Stimulated activated naive CD8-positive, alpha-beta T cell treated with anti-CD3 and anti-CD28 coated beads, Interleukin-15, Interleukin-2, amounts not matched to agents 100 U/mL and 50 U/mL, for 24 hours (primary cell): ENCODE results near the gene SEMA4D.
A peak's percentile ranks its signal among the peaks of the same experiment; 100 is the strongest.

Source experiments
- ATAC-seq: fragments of 150-1000 bp; cut with Tn5 transposase; one replicate; pipeline ENCODE4 v1.10.0; 2021
- DNase-seq: peaks from one replicate; pipeline ENCODE4 v3.0.0; 2021

Gene SEMA4D

DNA sequence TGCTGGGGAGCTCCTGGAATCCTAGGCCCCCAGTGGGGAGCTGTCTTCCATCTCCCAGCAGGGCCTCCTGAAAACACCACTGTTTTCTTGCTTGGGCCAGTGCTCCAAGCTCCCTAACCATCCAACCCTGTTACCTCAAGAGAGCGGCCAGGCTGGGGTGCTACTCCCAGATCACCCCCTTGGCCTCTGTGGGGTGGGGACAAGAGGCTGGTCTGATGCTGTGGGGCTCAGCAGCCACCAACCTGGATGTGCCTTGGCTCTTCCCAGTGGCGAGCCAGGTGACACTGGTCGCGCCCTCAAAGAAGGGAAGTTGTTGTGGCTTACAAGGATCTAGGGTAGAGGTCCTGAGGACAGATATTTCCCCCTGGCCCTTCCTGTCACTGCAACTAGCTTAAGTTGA lies 130.6 kb downstream of the SEMA4D start:
- DNase-seq (no peak), ATAC-seq (no peak)

DNA sequence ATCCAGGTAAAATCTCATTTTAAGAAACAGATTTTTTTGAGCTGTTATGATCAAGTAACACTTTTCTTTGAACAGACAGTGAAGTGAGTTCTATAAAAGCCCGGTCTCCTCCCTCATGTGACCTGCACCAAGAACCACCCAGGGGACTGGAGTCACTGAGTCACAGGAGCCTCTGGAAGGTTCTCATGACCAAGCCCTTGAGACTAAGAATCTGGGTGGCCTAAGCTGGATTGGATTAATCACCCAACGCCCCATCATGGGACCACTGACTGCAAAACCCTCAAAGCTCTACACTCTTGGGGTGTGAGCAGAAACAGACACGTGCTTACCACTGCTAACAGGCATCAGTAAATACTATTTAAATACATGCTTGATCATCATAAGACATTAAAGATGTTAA lies 131.2 kb downstream of the SEMA4D start:
- ATAC-seq (peak; percentile 73), DNase-seq (no peak)

DNA sequence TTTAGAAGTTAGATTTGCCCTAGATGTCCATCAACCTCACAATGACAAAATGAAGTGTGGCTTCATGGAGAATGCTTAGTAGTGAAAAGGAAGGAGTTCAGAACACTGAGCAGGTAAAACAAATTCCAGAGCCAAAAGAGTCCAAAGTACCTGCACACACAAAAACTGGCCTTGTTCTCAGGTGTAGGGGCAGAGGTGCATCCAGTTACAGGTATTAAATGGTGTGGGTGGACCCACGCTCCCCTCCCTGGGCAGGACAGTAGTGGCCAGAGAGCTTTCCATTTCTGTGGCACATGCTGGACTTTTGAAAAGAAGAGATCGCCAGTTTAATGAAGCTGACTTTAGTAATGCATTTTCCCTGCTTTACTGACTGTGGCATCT lies 132.4 kb downstream of the SEMA4D start:
- ATAC-seq = no peak

DNA sequence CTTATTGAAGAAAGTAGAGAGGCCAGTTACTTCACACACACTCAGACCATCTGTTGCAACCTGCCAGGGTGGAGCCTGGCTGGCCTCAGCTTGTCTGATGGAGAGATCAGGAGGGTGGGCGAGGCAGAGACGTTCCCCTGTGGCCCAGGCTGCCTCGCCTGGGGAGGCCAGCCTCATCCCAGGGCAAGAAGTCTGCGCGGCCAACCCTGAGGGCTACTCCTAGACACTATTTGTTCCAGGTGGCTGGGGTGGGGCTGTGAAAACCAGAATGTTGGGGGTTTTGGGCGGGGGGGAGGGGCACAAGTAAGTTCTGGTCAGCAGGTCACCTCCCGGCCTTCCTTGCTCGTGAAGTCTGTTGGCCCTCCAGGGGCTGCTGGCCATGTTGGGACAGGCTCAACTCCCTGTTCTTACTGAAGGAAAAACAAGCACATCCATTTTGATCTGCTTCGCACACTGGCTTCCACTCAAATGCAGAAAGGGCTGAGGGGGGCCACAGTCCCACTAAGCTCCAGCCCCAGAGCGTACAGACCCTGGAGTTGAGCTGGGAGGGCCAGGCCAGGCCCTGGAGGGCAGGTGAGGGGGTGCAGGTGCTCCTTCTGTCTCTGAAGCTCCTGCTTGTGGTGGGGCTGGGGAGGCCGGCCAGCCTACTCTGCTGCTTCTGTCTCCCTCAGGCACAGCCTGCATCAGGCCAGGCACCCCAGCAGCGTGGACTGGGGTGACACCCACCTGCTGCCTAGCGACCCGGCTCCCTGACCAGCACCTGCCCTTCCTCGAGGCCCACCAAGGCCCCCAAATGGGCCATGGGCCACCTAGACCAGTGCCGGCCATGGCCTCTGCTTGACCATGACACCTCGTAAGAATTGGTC lies 133.0 kb downstream of the SEMA4D start:
- no peak for ATAC-seq

More for the DNA sequence above, 132.4 kb downstream of the SEMA4D start:
- no peak for DNase-seq

DNA sequence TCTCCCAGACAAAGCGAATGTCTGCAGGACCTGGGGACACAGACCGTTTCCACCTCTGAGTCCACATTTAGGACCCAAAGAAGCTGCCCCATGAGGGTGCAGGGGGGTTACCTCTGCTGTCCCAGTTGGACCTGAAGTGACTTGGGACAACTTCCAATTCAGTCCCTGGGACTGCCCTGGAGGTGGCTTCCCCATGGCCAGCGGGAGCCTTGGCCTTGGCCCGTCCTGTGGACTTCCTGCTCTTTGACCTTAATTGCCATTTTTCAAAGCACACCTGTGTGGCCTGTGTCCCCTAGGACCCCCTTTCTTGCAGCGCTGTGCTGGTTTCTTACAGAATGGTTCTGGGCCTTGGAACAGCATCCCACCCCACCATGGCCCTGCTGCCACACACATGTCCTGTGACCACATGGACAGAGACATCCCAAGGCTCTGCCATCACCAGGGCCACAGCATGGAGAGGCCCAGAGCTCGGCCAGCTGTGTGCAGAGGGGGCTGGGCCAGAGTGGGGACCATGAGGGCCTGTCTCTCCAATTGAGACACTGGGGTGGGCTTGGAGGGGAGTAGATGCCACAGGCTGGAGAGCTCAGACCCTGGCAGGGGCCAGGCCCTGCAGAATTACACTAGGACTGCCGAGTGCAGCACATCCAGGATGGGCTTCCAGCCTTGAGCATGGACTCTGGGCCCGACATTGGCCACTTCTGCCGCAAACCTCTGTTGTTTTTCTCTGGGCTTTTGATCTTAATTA lies 133.8 kb downstream of the SEMA4D start:
- DNase-seq (no peak), ATAC-seq (no peak)

More for the DNA sequence above, 133.0 kb downstream of the SEMA4D start:
- DNase-seq = no peak

DNA sequence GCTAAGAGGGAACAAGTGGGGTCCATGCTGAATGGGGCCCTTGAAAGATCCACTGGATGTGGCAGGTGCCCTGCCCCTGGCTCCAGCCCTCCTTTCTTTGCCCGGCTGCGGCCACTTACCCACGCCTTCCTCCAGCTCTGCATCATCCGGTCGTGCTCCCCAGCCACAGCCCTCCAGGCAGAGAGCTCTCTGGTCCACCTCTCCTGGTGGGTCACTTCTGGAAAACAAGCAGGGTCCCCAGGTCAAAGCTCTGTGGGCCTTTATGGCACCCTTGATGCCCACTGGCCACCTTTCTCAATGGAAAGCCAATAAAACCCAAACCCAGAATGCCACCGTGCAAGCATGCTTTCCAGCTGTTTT lies 134.6 kb downstream of the SEMA4D start:
- no peak for DNase-seq
- ATAC-seq = no peak

DNA sequence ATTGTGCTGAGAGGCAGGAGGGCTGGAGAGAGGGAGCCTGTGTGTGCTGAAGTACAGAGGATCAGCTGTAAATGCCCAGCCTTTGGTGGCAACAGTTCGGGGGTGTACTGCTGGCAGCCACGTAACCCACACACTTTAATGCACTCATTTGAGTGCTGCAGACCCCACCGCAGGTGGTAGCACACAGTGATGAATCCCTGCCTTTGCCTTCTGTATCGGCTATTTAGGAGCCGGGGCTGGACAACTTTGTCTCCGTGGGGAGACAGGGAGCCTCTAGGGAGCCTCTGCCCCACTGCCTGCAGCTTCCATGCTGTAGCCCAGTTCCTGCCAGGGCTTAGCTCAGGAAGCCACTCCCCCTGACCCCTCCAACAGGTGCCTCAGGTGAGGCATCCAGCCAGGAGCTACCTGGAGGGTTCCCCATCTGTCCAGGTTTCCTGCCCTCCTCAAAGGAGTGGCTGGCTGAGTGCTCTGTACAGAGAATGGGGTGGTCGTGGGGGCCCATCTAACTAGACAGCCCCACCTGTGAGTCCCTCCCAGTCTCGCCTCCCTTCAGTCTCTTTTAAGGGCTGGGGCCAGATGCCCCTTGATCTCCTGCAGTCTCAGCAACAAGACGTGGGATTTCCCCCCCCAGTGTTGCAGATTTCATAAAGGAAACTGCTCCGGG lies 135.1 kb downstream of the SEMA4D start:
- ATAC-seq = no peak

DNA sequence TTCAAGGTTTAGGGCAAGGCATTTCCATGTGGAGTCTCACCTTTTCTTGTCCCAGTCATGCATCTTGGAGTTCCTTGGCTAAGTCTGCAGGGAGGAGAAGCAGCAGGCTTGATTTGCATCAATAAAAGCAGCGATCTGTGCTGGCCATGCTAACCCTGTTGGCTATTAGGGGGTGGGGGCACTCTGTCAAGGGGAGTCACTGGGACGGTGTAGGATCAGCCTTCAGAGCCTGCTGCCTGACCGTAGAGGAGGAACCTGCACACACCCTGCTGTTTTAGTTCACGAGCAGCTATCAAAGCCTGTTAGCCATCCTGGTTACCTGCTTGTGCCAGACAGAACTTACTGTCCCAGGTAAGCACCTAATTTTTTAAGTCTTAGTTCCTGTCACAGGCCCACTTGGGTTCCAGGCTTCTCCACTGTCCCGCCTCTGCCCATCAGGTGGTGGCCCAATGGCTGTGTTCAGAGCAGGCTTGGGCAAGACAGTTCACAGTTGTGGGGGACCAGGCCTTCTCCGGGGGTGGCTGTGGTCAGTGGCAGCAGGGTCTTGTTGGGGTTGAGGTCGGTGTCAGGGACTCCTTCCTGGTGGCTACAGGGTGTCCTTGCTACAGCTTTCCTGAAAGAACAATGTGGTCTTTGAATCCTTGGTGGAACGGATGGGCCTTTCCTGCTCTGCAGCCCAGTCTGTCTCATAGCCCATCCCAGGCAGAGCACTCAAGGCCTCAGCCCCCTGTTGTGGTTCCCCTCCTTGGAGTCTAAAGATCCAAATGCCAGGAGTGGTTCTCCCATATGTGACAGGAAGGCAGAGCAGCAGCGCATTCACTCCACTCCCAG lies 135.9 kb downstream of the SEMA4D start:
- ATAC-seq = no peak
- no peak for DNase-seq

More for the DNA sequence above, 135.1 kb downstream of the SEMA4D start:
- no peak for DNase-seq

DNA sequence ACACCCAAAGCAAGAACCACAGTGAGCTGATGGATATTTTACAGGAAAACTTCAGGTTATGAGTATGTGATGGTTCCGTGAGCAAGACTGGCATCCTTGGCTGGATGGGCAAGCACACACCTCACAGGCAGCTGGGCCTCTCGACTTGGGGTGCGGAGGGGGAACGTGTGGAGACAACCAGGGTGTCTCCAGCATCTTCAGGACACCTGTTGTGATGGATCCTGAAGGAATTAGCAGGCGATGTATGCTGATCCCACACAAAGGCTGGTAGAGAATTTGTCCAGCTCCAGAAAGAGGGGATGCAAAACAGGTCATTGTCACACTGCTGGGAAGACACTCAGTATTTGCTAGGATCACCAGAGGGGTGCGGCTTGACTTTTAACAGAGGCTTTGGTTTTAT lies 136.9 kb downstream of the SEMA4D start:
- no peak for DNase-seq
- ATAC-seq = no peak

DNA sequence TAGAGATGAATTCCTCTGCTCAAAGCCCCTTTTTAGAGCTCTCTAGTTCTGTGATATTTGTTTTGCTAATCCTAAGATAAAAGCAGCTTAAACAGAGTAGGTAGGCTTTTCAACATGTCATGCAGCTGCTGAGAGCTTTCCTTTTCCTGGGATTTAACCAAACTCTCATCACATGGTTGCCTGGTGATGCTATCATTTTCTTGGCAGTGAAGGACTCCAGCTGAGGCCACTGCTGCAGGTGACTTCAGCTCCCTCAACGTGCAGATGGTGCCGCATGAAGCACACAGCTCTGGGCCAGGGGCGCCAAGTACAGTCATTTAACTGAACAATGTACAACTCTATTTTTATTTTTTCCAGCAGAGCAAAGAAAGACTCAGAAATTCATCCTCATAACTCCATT lies 137.4 kb downstream of the SEMA4D start:
- DNase-seq (peak; percentile 1), ATAC-seq (no peak)

DNA sequence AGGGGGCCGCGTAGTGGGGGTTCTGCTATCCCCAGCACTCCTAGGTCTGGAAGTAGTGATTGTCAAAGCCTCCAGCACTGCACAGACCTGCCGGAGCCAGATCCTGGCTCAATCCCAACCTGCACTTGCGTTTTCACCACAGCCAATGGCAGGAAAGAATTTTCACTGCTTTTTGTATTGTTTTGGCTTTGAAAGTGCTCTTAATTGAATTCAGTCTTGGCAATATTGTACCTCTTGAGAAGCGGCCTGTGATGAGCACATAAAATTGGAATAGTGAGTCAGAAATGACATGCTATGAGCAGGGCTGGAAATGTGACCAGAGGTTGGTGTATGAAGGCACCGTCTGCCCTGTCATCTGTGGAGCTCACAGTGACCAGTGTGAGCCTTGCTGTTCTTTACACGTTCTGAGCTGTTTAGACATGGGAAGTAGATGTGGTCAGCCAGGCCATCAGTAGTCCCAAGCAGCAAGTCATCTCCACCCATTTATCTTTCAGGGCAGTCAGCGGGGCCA lies 138.1 kb downstream of the SEMA4D start:
- ATAC-seq = no peak
- DNase-seq = no peak

DNA sequence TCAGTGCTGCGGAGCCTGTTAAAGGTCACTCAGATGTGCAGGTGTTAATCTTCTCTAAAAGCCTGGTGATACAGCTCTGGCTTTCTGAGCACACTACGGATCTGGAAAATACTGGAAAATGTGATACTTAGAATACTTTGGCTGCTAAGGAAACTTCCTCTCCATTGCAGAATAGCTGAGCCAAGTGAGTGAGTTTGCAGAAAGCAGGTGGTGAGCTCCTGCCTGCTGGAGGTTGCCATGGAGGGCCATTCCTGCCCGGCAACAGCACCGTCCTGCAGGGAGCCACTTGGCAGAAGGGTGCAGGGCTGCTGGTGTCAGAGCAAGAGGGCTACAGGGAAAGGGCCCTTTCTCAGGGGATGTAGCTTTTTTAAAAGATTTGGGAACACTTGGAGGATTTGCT lies 138.9 kb downstream of the SEMA4D start:
- DNase-seq = no peak
- ATAC-seq = no peak

DNA sequence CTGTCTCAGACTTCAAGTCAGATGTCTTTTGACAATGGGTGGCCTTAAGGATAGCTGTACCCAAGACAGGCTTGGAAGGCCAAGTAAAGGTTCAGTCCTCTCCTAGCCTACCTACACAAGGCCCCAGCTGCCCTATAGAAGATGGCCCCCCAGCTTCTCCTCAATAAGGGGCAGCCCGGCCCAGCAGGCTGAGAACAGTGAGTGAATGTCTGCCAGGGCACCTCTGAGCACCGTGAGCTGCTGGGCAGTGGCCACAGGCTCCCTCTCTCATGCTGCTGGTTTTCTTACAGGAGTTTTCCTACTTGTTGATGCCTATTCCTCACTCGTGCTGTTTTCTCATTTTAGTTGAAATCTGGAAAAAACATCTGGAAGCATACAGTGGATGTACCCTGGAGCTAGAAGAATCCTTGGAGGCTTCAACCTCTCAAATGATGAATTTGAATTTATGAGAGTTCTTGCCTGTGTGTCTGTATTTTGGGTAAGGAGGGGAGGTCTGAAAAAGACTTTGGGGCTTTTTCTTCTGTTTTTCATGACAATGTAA lies 139.5 kb downstream of the SEMA4D start:
- no peak for ATAC-seq

DNA sequence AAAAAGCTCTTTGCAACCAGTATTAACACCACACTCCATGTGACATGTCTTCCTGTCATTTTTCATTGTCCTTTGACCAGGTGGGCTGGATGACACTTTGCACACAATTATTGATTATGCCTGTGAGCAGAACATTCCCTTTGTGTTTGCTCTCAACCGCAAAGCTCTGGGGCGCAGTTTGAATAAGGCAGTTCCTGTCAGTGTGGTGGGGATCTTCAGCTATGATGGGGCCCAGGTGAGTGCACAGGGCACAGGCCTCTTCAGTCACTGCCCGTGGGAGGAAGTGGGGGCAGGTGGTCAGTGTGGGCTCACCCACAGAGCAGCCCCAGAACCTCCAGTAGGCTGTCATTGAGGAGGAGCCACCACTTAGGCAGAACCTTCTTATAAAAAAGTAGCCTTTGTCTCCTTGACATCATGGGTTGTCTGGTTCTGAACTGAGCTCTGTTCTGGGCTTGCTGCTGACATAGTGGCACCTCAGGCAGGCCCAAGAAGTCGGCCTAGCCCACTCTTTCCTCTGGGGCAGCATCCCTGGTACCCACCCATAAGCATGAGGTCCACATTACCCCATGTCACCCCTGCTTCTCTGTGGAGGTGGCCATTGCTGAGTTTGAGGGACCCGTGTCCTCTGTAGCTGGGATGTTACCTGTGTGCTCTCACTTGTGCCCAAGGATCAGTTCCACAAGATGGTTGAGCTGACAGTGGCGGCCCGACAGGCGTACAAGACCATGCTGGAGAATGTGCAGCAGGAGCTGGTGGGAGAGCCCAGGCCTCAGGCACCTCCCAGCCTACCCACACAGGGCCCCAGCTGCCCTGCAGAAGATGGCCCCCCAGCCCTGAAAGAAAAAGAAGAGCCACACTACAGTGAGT lies 140.3 kb downstream of the SEMA4D start:
- ATAC-seq (no peak), DNase-seq (no peak)

More for the DNA sequence above, 139.5 kb downstream of the SEMA4D start:
- no peak for DNase-seq

DNA sequence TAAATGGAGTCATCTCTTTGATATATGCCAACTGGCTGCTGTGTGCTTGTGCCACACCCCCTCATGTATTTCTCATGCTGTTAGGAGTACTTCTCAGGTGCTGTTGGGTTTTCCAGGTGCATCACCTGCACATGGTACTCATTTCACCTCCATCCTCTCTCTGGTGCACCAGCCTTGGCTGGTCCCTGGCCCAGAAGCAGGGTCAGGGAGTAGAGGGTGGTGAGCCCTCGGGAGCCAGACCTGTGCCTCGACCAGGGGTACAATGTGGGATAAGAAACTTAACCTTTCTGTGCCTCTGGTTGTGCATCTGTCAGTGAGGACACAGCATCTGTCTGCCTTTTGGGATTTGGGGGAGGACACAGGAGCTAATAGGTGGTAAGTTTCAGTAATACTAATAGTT lies 141.1 kb downstream of the SEMA4D start:
- ATAC-seq (no peak), DNase-seq (no peak)

DNA sequence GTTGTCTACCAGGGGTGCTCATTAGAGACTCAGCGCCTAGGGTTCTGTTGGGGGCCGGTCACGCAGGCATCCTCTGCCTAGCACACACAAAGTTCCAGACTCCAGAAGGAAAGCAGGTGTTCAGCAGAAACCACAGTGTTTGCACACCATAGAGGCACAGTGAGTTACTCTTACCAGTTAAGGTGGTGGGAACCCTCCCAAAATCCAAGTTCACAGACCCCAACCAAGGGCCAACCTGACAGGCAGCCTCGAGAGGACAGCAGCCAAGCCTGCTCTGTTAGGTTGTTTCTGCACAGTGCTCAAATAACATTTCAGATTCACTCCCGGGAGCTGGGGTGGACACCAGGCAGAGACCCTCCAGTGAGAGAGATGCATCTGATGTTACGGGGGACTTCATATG lies 143.4 kb downstream of the SEMA4D start:
- no peak for DNase-seq
- no peak for ATAC-seq

DNA sequence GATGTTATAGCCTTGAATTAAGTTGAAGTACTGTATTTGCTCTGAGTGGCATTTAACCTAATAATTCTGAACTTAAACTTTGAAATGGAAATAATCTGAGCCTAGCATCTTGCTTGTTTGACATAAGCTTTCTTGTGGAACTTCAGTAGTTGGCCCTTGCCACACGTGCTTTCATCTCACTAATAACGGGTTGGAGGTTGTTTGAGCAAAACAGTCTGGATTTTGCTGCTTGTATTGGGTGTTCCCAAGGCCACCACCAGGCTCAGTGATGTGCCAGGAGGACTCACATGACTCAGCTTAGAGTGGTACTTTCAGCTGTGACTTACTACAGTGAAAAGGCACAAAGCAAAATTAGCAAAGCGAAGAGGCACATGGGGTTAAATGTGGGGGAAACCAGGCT lies 143.9 kb downstream of the SEMA4D start:
- ATAC-seq = peak; percentile 43

DNA sequence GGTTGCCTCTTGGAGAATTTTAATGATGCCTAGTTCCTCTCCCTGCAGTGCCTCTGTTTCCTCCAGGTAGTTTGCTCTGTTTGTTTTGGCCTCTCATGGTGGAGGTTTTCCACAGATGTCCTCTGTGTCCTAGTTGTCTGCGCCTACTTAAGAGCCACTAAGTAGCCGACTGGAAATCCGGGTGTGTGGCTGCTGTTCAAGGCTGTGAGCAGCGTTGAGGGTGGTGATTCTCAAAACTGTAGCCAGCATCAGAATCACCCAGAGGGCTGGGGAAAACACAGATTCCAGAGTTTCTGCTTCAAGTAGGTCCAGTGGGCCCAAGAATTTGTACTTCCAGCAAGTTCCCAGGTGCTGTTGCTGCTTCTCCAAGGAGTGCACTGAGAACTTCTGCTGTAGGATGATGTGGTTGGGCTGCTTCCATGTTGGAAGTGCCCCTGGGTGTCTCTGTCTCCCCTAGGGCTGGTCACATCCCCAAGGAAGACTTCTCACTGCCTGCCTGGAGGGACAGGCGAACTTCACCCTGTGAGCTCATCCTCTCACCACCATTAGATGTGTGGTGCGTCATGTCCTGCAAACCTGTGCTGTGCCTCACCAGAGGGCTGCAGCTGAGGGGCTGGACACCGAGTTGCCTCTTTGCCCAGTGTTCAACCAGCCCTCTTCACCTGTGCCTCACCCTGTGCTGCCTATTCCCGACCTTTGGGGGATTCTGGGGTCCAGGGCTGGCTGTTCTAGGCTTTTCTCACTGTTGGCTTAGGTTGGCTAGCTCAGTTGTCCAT lies 144.9 kb downstream of the SEMA4D start:
- no peak for ATAC-seq
- no peak for DNase-seq

More for the DNA sequence above, 143.9 kb downstream of the SEMA4D start:
- DNase-seq = no peak

DNA sequence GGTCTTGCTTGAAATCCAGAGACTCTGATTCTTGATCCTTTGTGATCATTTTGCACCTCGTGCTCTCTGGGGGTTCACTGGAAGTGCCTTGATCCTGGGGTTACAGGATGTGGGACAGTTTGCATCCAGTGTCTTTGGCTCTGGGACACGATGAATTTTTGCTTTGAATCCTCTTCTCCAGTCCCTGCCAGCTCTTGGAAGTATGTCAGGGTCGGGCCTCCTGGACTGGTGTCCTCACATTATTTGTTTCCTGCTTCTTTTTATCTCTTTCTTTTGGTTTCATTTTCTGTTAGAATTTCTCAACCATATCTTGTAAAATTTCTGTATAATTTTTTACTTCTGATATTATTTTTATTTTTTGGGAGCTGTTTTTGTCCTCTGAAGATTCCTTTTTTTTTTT lies 145.5 kb downstream of the SEMA4D start:
- no peak for ATAC-seq
- DNase-seq = no peak
